Adrenal gland (tissue), 12 donors: ENCODE measurements around the gene DLG3. TPM values are rescaled to one million over a fixed set of nuclear protein-coding genes. Genes with fewer than 3 reads are reported as not detected.

Source experiments
- DNase-seq, 7 donors: peaks; one replicate each; pipeline ENCODE4 v3.0.0-alpha.2; 2019 to 2020
- H3K27ac ChIP-seq, 5 donors: fragments of 200-600 bp; sonication (generic) in 4 of 5; 1 replicate in 3 of 5; 2 replicates in 2 of 5; pipeline versions ENCODE4 v1.5.1 to v1.8.0; 2016 to 2020; ENCODE audit warnings: mild to moderate bottlenecking in 1 of 5
- H3K27me3 ChIP-seq: fragments of 200-600 bp; 2 replicates; pipeline ENCODE4 v1.8.0; 2021
- H3K36me3 ChIP-seq, 2 donors: fragments of 200-600 bp; replicated peaks in 1 of 2; 1 replicate in 1 of 2; 2 replicates in 1 of 2; pipeline versions ENCODE4 v1.5.1 to v1.8.0; 2018 to 2022
- H3K4me1 ChIP-seq, 2 donors: fragments of 200-600 bp; replicated peaks in 1 of 2; 1 replicate in 1 of 2; 2 replicates in 1 of 2; pipeline versions ENCODE4 v1.5.1 to v1.8.0; 2018 to 2021
- H3K4me3 ChIP-seq, 4 donors: fragments of 200-600 bp; sonication (generic) in 3 of 4; one replicate each; pipeline ENCODE4 v1.5.1; 2016 to 2018
- H3K9me3 ChIP-seq, 3 donors: fragments of 200-600 bp; sonication (generic) in 1 of 3; replicated peaks in 1 of 3; 1 replicate in 2 of 3; 2 replicates in 1 of 3; pipeline versions ENCODE4 v1.5.1 to v1.8.0; 2016 to 2021
- CTCF ChIP-seq, 6 experiments: fragments of 450-650 bp in 4 of 6; fragments of 200-600 bp in 2 of 6; sonication (generic) in 1 of 6; IDR thresholded peaks; 1 replicate in 5 of 6; 2 replicates in 1 of 6; pipeline versions ENCODE4 v1.5.1 to v1.8.0; 2016 to 2021; ENCODE audit warnings: antibody characterized with exemption in 6 of 6, mild to moderate bottlenecking in 2 of 6, moderate library complexity in 1 of 6
- POLR2A ChIP-seq, 2 donors: fragments of 450-650 bp; IDR thresholded peaks; one replicate each; pipeline ENCODE4 v1.6.1; 2017; ENCODE audit warnings: antibody characterized with exemption in 2 of 2, mild to moderate bottlenecking in 2 of 2, moderate library complexity in 1 of 2
- WGBS, 4 donors: extraction: QIAGEN DNeasy Blood & Tissue Kit in 2 of 4; methylation state at CpG; one replicate each; pipeline versions ENCODE4 v1.1.5 to v1.1.7; 2013 to 2017; 5-methylcytosine and 5-hydroxymethylcytosine counted together
- intact Hi-C, 2 donors: fragments of 100-400 bp; cut with DNase I; formaldehyde crosslinking; loops; one replicate each; pipeline versions ENCODE4 v1.14.1 to v1.15.0; 2022 to 2023
- polyA plus RNA-seq, 3 donors: library from polyadenylated mRNA; stranded (reverse); fragments of 200-250 nt in 2 of 3; fragments of 350-450 nt in 1 of 3; fragmentation: Illumina TruSeq in 1 of 3; extraction: RNeasy Lipid Tissue Mini Kit (QIAGEN cat#74804) in 1 of 3; gene quantifications; one replicate each; pipeline ENCODE4 v1.2.3, GENCODE V29; 2013 to 2014
- total RNA-seq, 9 donors: library from RNA; depleted of rRNA in 4 of 9; stranded (reverse); fragments of >200 nt in 4 of 9; fragments of 120-200 nt in 1 of 9; fragmentation: NEBNext Ultra II Directional in 1 of 9; extraction: Animal tissue kit (Norgen Biotek cat#: 25700) in 1 of 9; gene quantifications; one replicate each; pipeline versions ENCODE4 v1.1.0 to v1.2.4, GENCODE V29; 2013 to 2023
- donor health status: healthy with polysubstance abuse.
- donor health status: Bipolar disorder and iron deficiency.
- donor health status: DM: yes; HTN: yes; CAD: no.
- donor health status: DM: no; HTN: no; CAD: no.
- donor health status: DM: no; HTN: no; CAD: no.
- donor health status: DM: yes; HTN: yes; CAD: no.

Gene DLG3
- total and polyA plus RNA-seq, 12 donors = 5.5 to 33.7 (median 8.5) TPM

GRCh38 chrX:70456256-70456655, 11.6 kb downstream of the DLG3 start:
- no peaks in the 10 kb centered on the region for H3K36me3 ChIP-seq
- H3K9me3 ChIP-seq = no peaks in the 10 kb centered on the region
- DNase-seq = no peak
- TF ChIP-seq POLR2A (IDR thresholded peaks at IDR 0.05) = no peak
- TF ChIP-seq CTCF (IDR thresholded peaks at IDR 0.05) = no peak
- H3K4me3 ChIP-seq = no peak overlapping the region
- no peaks in the 10 kb centered on the region for H3K4me1 ChIP-seq
- no peak overlapping the region for H3K27ac ChIP-seq
- peaks cover 8% of the 10 kb centered on the region for H3K27me3 ChIP-seq
- intact Hi-C loops = no loop called here
- 51 to 77% (median 61%) methylated on average over 2 of the region's 2 CpGs for WGBS, 4 donors

GRCh38 chrX:70461026-70461425, 16.4 kb downstream of the DLG3 start:
- 80 to 98% (median 89%) methylated on average over 2 of the region's 2 CpGs for WGBS, 4 donors
- no peaks in the 10 kb centered on the region for H3K9me3 ChIP-seq
- no peaks in the 10 kb centered on the region for H3K36me3 ChIP-seq
- no peaks in the 10 kb centered on the region for H3K4me1 ChIP-seq
- no peak overlapping the region for H3K4me3 ChIP-seq
- H3K27ac ChIP-seq = no peak overlapping the region
- TF ChIP-seq CTCF (IDR thresholded peaks at IDR 0.05) = no peak
- no peak for TF ChIP-seq POLR2A (IDR thresholded peaks at IDR 0.05)
- H3K27me3 ChIP-seq = no peaks in the 10 kb centered on the region
- intact Hi-C loops = no loop called here
- no peak for DNase-seq

GRCh38 chrX:70464051-70464450, 19.4 kb downstream of the DLG3 start:
- intact Hi-C loops = no loop called here
- Histone ChIP-seq H3K27ac (no peak overlapping the region), H3K4me3 (no peak overlapping the region), H3K36me3 (no peaks in the 10 kb centered on the region), H3K9me3 (no peaks in the 10 kb centered on the region), H3K27me3 (no peaks in the 10 kb centered on the region), H3K4me1 (no peaks in the 10 kb centered on the region)
- no peak for DNase-seq
- TF ChIP-seq POLR2A (IDR thresholded peaks at IDR 0.05) = no peak
- TF ChIP-seq CTCF (IDR thresholded peaks at IDR 0.05) = no peak

GRCh38 chrX:70466968-70467367, 22.3 kb downstream of the DLG3 start:
- intact Hi-C loops = no loop called here
- H3K4me3 ChIP-seq = no peak overlapping the region
- H3K4me1 ChIP-seq = no peaks in the 10 kb centered on the region
- TF ChIP-seq CTCF (IDR thresholded peaks at IDR 0.05) = no peak
- no peak for TF ChIP-seq POLR2A (IDR thresholded peaks at IDR 0.05)
- no peaks in the 10 kb centered on the region for H3K27me3 ChIP-seq
- no peak for DNase-seq
- H3K9me3 ChIP-seq = no peaks in the 10 kb centered on the region
- no peaks in the 10 kb centered on the region for H3K36me3 ChIP-seq
- no peak overlapping the region for H3K27ac ChIP-seq
